Head of caudate nucleus (tissue), 42 donors: ENCODE results near the gene ZBTB38.

Experiments used
- DNase-seq, 42 donors: peaks; one replicate each; pipeline versions ENCODE4 v3.0.0 to v3.0.0-alpha.2; 2020 to 2021; ENCODE audit warnings: mixed read lengths in 7 of 42
- intact Hi-C: fragments of 100-400 bp; cut with DNase I; formaldehyde crosslinking; loops from one replicate; pipeline ENCODE4 v1.15.0; 2022

Gene ZBTB38

DNA sequence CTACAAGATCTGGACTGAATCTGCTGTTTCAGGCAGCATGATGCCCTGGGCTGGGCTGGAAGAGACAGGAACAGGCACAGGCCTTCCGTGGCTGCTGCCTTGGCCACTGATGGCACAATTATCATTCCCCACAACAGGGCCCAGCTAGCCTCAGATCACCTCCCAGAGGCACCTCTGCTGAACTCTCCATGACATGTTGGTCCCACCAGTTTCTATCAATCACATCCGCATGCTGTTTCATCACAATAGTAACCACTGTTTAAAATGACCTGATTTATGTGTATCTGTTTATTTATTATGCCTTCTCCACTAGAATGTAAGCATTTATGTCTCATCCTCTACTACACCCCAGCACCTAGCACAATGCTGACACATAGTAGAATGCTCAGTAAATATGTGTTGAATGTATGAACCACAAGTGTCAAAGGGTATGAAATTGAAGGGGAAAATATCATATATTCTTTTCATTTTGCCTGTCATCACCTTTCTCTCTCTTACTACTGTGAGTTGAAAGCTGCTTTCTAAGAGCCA is 32.7 kb upstream of the ZBTB38 start:
- no peak for DNase-seq

DNA sequence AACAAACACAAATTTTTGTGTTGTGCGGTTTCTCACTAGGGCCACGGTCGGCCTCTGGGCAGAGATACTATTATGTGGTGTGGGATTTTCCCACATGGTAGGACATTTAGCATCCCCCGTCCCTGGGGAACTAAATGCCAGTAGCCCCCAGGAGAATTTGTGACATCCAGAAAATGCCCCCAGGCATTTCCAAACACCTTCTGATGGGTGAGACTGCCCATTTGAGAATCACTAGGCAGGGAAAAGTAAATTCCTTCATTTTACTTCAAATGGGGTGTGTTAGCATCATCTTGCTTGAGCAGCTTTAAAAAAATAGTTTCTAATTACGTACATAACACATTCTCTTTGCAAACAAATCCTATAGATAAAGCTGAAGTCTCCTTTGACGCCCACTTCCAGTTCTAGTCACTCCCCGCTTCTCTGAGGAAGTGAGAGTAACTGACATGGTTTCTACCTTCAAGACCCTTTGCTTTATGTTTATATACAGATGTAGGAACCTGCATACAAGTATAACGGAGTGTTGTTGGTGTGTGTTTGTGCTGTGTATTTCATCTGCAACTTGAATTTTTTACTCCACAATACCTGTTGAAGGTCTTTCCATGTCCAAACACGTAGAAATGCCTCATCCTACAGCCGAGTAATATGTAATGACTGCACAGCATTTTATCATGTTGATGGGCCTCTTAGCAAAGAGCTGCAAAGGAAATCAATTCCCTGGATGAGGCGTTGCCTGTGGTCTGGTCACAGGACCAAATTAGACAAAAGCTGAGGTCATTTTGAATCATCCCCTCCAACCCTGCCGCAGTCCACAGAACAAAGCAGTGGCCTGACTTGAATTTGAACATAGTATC is 31.4 kb upstream of the ZBTB38 start:
- intact Hi-C loops = no loop called here

More for the DNA sequence above, 32.7 kb upstream of the ZBTB38 start:
- intact Hi-C loops = no loop called here

DNA sequence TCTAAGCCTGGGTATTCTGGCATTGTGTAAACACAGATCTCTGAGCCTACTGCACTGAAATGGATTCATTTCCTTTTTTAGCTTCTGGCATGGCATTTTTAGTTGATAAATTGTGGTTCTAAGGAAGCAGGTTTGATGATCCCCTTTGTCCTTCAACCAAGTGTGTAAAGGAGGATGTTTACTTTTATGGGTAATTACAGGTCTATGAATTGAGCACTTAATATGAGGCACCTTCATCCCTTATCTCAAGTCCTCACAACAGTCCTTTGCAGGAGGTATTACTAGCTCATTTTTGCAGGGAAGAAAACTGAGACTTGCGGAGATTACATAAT is 30.8 kb upstream of the ZBTB38 start:
- intact Hi-C loops = no loop called here
- no peak for DNase-seq

More for the DNA sequence above, 31.4 kb upstream of the ZBTB38 start:
- peak in 6 of 42 donors; percentile 6 to 61 (median 16) for DNase-seq

DNA sequence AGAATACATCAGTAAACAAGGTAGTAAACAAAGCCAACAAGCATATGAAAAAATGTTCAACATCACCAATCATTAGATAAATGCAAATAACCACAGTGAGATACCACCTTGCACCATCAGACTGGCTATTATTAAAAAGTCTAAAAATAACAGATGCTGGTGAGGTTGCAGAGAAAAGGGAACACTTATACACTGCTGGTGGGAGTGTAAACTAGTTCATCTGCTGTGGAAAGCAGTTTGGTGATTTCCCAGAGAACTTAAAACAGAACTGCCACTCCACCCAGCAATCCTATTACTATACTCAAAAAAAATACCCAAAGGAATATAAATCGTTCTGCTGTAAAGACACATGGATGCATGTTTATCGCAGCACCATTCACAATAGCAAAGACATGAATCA is 30.3 kb upstream of the ZBTB38 start:
- intact Hi-C loops = no loop called here

DNA sequence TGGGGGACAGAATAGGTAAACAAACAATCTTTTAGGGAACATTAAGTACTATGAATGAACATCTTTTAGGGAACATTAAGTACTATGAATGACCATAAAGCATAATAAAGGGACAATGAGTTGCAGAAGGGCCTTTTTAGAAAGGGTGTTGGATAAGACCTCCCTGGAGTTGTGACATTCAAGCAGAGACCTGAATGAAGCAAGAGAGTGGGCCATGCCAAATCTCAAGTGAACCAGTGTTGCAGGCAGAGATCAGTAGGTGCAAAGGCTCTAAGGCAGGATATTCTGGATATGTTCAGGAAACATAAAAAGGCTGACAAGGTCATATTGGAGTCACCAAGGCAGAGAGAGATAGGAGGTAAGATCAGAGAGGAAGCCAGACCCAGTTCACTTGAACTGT is 29.4 kb upstream of the ZBTB38 start:
- intact Hi-C loops = no loop called here
- DNase-seq = no peak

More for the DNA sequence above, 30.3 kb upstream of the ZBTB38 start:
- no peak for DNase-seq

DNA sequence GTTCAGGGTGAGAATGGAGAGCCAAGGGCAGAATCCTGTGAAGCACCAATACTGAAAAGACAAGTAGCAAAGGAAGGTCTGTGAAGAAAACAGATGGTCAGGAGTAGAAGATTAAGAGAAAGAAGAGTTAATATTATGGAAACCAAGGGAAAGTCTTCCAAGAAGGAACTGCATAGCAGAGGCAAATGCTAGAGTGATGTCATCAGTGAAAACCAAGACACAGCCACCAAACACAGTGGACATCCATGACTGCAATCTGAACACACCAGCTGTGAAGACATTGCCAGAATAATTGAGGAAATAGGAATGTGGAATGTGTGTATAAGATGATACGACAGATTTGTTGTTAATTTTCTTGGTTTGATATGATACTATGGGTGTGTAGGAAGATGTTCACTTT is 26.8 kb upstream of the ZBTB38 start:
- no peak for DNase-seq
- intact Hi-C loops = no loop called here

DNA sequence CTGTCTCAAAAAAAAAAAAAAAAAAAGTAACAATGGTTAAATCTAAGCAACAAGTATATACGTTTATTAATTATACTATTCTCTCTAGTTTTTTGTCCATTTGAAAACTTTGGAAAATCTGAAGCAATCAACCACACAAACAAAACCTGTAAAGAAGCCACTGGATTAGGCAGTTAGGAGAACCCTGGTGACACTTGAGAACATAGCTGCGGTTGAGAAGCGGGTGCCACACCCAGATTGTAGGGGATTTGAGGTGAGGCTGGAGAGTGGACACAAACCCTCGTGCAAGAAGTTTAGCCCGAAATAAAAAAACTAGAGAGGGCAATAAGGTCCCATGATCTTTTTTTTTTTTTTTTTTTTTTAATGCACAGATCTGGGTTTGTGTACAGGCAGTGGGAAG is 25.9 kb upstream of the ZBTB38 start:
- intact Hi-C loops = no loop called here
- DNase-seq = no peak

DNA sequence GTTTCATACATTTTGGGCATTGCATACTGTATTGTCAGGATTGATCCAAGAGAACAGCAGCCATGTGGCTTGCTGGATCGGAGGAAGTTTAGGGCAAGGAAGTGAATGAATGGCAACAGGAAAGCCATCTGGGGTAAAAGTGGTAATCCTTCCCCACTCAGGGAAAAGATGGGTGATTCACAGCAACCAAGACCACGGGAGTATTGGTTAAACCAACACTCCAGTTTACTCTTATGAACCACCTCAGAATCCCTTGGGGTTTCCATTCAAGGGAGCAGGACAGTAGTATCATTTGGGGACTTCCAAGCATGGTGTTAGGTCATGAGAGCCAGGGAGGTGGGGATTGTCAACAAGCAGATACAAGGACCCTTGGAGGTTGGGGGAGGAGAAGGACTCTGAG is 25.2 kb upstream of the ZBTB38 start:
- no peak for DNase-seq

DNA sequence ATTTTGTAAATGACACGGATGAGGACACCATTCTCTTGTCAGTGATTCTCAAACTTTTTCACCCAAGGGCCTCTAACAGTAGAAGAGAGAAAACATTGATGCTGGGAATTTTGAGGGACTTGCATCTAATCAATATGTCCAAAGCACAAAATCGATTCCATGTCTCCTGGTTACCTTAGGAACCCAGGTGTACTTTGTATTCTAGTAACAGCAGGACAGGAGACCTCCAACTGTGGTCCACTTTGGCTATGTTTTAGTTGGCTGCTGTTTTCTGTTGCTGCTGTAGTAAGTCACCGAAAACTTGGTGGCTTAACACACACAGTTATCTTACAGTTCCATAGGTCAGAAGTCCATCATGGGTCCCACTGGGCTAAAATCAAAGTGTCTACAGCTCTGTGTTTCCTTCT is 24.4 kb upstream of the ZBTB38 start:
- intact Hi-C loops = no loop called here
- DNase-seq = no peak

More for the DNA sequence above, 25.2 kb upstream of the ZBTB38 start:
- intact Hi-C loops = no loop called here

DNA sequence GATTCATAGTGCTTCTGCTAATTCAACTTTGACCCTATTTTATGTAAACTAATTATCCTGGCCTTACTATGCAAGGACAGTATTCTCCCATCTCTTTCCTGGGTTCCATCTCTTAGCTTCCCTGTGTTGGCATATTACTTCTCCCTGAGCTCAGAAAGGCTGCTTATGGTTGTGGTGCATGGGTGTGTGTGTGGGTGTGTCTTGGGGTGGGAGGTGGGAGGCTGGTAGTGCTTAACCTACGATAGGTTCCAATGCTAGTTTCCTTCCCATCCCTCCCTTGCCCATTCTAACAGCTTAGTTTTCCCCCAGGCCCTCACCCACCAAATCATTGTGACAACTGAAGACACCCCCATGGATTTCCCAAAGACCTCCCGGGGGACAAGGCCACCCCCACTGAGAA is 22.8 kb upstream of the ZBTB38 start:
- intact Hi-C loops = no loop called here
- no peak for DNase-seq

DNA sequence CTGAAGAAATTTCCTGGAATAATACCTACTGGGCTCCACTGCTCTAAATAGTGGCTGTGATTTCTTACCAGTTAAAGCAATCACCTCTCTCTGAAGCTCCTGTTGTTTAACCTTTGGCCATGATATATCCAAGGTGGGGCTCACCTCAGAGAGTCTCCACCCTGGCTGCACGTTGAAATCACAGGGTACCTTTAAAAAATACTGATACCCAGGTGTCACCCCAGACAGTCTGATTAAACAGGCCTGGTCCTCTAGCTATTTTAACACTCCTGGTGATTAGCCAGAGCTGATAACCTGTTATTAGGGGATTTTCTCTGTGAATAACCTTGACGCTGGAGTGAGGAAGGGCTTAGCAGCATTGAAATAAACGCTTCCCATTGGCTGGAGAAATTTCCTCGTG is 22.3 kb upstream of the ZBTB38 start:
- no peak for DNase-seq
- intact Hi-C loops = no loop called here

DNA sequence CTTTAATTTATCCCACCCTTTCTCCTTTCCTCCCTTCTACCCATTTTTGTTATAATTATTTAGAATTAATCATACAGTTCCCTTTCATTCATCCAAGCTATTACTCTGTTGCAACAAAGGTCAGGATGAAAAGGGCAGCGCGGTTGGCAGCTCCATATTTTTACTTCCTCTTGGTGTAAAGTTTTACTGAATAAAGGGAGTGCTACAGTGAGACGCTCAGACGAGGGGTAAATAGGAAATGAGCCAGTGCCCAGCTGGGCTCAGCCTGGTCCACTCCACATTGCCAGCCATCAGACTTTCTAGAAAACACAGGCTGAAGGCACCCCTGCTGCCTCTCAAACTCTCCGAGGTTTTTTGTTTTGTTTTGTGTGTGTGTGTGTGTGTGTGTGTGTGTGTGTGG is 21.9 kb upstream of the ZBTB38 start:
- intact Hi-C loops = no loop called here
- no peak for DNase-seq

DNA sequence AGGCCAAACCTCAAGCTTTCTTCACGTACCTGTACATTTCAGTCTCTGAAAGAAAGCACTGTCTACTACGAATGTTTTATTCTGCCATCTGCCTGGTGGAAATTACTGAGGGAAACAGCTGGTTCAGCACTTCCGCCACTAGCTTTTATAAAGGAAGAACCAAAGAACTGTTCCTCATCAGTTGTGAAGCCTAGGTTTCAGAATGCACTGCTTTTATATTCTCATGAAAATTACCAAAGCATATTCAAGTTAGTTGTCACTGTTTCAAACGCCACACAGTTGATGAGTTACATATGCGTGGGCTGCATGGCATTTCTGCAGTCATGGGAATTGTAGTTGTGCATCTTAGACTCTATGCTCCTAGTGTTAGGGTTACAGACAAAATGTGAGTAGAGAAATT is 21.5 kb upstream of the ZBTB38 start:
- DNase-seq = peak in 5 of 42 donors; percentile 14 to 43 (median 33)
- intact Hi-C loops = no loop called here

DNA sequence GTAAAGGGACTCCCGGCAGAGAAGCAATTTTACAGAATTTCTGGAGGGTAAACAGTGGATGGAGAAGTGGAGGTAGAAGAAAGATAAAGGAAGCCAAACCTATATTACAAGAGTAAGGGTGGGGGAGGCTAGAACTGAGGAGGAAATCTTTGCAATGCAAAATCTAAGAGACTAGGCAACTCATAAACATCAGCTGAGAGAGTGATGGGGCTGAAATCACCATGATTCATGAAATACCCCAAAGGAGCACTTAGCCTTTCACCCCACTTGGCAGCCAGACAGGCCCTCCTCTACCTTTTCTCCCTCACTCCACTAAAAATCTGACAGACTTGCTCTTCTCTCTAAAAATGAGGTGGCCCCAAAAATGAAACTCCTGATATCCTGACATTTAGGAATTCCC is 19.5 kb upstream of the ZBTB38 start:
- DNase-seq = no peak
- intact Hi-C loops = no loop called here

DNA sequence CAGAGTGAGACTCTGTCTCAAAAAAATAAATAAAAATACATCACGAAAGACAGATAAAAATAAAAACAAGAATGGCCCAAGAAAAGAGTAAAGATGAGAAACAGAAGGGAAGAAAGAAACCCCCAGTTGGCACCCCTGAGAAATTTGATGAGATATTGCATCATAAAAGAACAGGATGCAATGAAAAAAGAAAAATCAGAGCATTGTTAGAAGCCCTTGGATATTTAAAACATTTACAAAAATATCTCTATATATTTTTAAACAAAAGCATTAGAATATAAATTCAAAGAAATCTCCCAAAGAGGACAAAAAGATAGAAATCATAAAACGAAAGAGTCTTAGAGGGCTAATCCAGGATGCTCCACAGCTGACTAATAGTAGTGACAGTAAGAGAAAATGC is 18.6 kb upstream of the ZBTB38 start:
- intact Hi-C loops = no loop called here
- no peak for DNase-seq

DNA sequence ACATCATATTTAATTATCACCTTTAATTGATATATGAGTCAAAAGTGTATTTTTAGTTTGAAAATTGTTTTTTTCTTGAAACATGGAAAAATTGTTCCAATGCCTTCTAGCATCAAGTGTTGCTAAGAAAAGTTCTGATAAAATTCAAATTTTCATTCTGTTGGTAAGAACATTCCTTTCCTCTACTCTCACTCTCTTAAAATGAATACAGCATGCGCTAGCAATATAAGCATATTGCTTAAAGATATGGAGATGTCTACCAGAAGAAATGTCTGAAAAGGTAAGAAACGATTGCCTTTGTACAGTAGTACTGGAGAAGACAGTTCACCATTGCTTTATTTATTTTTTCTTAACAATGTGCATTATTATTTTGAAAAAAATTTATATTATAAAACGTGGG is 17.6 kb upstream of the ZBTB38 start:
- intact Hi-C loops = no loop called here
- no peak for DNase-seq

DNA sequence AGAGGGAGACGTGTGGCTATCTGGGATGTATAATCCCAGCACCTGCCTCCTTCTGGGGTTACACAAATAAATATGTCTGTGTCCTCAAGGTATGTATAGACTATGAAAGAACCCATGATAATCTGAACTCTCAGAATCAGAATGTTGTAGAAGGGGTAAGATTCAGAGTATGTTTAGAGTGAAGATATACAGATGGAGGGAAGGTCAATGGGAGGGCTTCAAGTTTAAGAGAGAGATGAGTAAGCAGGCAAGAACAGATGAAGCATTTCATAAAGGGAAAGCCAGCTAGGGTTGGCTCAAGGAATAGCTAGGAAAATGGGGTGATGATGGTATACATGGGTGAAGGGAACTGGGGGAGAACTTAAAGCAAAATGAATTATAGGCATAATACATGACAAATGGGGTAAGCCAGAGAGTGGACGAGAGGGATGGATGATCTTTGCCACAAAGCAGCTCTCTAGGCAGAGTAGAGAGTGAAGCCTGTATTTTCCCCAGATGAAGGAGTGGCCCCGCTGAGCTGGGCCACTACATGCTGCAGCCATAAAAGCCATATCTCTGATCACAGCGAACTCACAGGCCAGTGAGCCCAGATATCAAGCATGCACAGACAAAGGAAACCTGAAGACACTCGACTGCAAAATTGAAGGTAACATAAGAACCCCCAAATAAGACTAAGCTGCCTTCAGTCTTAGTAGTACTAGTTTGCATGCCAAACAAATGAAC is 15.9 kb upstream of the ZBTB38 start:
- no peak for DNase-seq
- intact Hi-C loops = no loop called here

DNA sequence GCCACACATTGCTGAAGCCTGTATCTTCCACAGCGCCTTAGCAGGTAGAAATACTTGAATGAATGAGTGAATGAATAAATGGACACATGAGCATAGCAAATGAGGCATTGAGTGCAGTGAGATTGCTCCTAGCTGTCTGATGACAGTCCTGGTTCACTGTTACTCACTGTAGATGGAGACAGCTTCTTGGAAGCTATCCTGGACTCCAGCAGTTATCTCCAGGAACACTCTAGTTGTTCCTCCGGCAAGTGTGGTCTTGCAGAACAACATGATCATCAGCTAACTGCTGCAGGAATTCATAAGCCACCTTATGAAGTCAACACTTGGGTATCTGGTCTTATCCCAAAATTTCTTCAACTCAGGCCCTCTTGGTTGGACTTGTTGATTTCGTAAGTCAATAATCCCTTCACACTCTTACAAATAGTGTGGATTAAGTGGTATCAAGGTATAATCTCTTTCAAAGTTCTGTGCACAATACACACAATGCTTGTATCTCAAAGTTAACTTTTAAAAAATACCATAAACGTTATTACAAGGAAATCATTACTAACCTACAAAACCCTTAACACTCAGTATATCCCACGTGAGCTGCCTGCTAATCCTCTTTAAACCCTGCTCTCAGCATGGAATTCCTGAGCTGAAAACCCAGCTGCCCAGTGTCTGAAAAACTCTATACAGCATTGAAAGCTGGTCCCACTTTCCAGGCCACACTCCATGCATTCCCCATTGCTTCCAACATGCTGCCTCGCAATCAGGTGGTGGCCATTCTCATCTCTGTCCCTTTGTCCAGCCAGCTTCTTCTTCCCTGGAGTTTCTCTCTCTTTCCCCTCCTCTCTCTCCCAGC is 14.4 kb upstream of the ZBTB38 start:
- no peak for DNase-seq
- intact Hi-C loops = no loop called here

DNA sequence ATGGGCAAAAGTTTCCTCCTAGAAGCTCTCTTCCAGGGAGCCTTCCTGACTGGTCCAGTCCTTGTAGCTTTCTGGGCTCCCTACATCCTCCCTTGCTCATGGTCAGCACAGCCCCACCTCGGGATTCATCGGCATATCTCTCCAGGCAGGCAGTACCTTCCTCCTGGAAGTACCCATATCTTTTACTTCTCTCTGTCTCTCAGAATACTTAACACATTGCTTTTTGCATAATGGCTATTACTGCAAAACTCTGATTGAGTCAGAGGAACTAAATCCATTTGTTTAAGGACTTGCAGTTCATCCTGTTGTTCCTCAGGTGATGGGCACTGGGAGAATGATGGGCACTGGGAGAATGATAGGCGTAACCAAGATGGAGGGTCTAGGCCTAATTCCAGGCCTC is 13.8 kb upstream of the ZBTB38 start:
- intact Hi-C loops = no loop called here
- DNase-seq = no peak

DNA sequence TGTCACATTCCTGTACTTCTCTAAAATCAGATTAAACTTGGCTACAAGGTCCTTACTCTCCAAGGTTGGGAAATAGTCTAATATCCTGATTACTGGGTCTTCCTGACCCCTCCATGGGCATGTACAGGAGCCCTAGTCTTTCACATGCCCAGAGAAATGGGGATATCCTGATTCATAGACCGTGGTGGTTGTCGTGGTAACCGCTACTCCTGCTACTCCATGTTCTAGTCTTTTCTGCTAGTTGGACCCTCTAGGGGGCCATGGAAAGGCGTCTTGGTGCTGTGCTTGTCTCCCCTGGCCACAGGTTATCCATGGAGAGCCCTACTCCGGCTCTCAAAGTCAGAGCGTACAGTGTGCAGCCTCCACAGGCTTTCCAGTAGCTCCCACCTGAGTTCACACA is 13.1 kb upstream of the ZBTB38 start:
- intact Hi-C loops = no loop called here
- no peak for DNase-seq
